NB4 (cell line): ENCODE results near the gene F8.

Experiments
- CTCF ChIP-seq: IDR thresholded peaks from one replicate; pipeline ENCODE4 v1.5.1; 2012; ENCODE audit warnings: low read depth, low read length
- MAX ChIP-seq: IDR thresholded peaks from 2 replicates; pipeline ENCODE4 v1.6.1; 2011; ENCODE audit warnings: low read depth, low read length
- MYC ChIP-seq: IDR thresholded peaks from 2 replicates; pipeline ENCODE4 v1.6.1; 2011; ENCODE audit warnings: low read depth, low read length
- POLR2A ChIP-seq: IDR thresholded peaks from 2 replicates; pipeline ENCODE4 v1.6.1; 2011; ENCODE audit warnings: mild to moderate bottlenecking; ENCODE audit not compliant: insufficient read length; ENCODE audit errors: extremely low read depth

GRCh38 chrX:155020591-155020990, 1.9 kb downstream of the F8 start:
- TF ChIP-seq CTCF, result no peak
- TF ChIP-seq POLR2A, result no peak
- TF ChIP-seq MYC, result no peak
- no peak for TF ChIP-seq MAX
